Esophagus squamous epithelium (tissue), 4 donors: ENCODE data around the gene TAF4.

Source experiments
- POLR2A ChIP-seq, 4 donors: fragments of 450-650 bp; IDR thresholded peaks; one replicate each; pipeline ENCODE4 v1.6.1; 2017; ENCODE audit warnings: antibody characterized with exemption in 4 of 4, mild to moderate bottlenecking in 4 of 4, moderate library complexity in 3 of 4
- TF ChIP-seq, protein P1 (sequence below), 6 experiments: fragments of 450-650 bp in 4 of 6; fragments of 200-600 bp in 2 of 6; sonication (generic) in 2 of 6; IDR thresholded peaks; one replicate each; pipeline ENCODE4 v1.5.1; 2016 to 2019; ENCODE audit warnings: antibody characterized with exemption in 6 of 6, mild to moderate bottlenecking in 4 of 6, moderate library complexity in 4 of 6

DNA sequence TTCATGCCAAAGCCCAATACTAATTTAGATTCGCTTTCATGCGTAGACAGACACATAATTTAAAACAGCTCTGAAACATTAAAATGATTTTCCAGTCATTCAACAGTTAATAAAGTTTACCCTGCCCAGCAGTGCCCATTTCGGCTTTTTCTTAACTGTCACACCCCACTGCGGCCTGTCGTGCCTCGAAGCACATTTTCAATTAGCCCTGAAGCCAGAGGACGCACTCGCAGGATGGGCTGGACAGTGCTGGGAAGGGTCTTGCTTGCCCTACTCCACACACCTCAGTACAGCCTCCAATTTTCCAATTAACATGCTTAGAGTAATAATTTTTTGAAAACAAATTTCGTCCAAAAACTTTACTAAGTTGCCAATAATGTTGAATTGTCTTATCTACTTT is 35.3 kb downstream of the TAF4 start:
- TF ChIP-seq, protein P1, sequence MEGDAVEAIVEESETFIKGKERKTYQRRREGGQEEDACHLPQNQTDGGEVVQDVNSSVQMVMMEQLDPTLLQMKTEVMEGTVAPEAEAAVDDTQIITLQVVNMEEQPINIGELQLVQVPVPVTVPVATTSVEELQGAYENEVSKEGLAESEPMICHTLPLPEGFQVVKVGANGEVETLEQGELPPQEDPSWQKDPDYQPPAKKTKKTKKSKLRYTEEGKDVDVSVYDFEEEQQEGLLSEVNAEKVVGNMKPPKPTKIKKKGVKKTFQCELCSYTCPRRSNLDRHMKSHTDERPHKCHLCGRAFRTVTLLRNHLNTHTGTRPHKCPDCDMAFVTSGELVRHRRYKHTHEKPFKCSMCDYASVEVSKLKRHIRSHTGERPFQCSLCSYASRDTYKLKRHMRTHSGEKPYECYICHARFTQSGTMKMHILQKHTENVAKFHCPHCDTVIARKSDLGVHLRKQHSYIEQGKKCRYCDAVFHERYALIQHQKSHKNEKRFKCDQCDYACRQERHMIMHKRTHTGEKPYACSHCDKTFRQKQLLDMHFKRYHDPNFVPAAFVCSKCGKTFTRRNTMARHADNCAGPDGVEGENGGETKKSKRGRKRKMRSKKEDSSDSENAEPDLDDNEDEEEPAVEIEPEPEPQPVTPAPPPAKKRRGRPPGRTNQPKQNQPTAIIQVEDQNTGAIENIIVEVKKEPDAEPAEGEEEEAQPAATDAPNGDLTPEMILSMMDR (IDR thresholded peaks at IDR 0.05): no peak
- TF ChIP-seq POLR2A (IDR thresholded peaks at IDR 0.05): no peak
